Kidney glomerular epithelial cell (primary cell): ENCODE data around the gene HSPBAP1.
"Not testable (repeated sequence)": the region's sequence is repeated elsewhere in the genome, so short reads cannot be mapped to it uniquely, and the experiment has no call there.

Source experiments
- DNase-seq: peaks from one replicate; lab custom pipeline; 2025; lab: John Stamatoyannopoulos, UW

Gene HSPBAP1

GRCh38 chr3:122784436-122784835 is 9.2 kb downstream of the HSPBAP1 start:
- DNase-seq: no peak

GRCh38 chr3:122782804-122783203 is 10.8 kb downstream of the HSPBAP1 start:
- DNase-seq: no peak

GRCh38 chr3:122777563-122777962 is 16.1 kb downstream of the HSPBAP1 start:
- no peak for DNase-seq

- DNase-seq: no peak
Observed at GRCh38 chr3:122776675-122777468, 16.8 kb downstream of the HSPBAP1 start.

- DNase-seq: no peak
Observed at GRCh38 chr3:122774564-122774963, 19.1 kb downstream of the HSPBAP1 start.

- DNase-seq: no peak
Observed at GRCh38 chr3:122773944-122774509, 19.6 kb downstream of the HSPBAP1 start.

- no peak for DNase-seq
Observed at GRCh38 chr3:122772827-122773226, 20.8 kb downstream of the HSPBAP1 start.

- DNase-seq: no peak
Observed at GRCh38 chr3:122770521-122771202, 23.0 kb downstream of the HSPBAP1 start.

- DNase-seq: no peak
Observed at GRCh38 chr3:122767540-122768372, 25.9 kb downstream of the HSPBAP1 start.

GRCh38 chr3:122766430-122766829 is 27.2 kb downstream of the HSPBAP1 start:
- no peak for DNase-seq

- DNase-seq: no peak
Observed at GRCh38 chr3:122760453-122761271, 33.0 kb downstream of the HSPBAP1 start.

- DNase-seq: no peak
Observed at GRCh38 chr3:122758877-122759560, 34.6 kb downstream of the HSPBAP1 start.

GRCh38 chr3:122755491-122755890 is 38.1 kb downstream of the HSPBAP1 start:
- DNase-seq: no peak

GRCh38 chr3:122754929-122755328 is 38.7 kb downstream of the HSPBAP1 start:
- DNase-seq: no peak

GRCh38 chr3:122748347-122748746 is 45.3 kb downstream of the HSPBAP1 start:
- DNase-seq: no peak

- DNase-seq: not testable (repeated sequence)
Observed at GRCh38 chr3:122747295-122747694, 46.3 kb downstream of the HSPBAP1 start.

GRCh38 chr3:122745369-122746021 is 48.1 kb downstream of the HSPBAP1 start:
- DNase-seq: no peak

GRCh38 chr3:122743581-122744120 is 50.0 kb downstream of the HSPBAP1 start:
- DNase-seq: no peak

GRCh38 chr3:122742234-122742633 is 51.4 kb downstream of the HSPBAP1 start:
- DNase-seq: no peak

- no peak for DNase-seq
Observed at GRCh38 chr3:122739172-122739571, 54.5 kb downstream of the HSPBAP1 start.
